ENCODE results near the gene BCL11A.

- no peak for TF ChIP-seq CTCF (conservative IDR thresholded peaks at IDR 0.05)
- no peak for TF ChIP-seq ZFX (IDR thresholded peaks at IDR 0.05)
Measured at GRCh38 chr2:60424233-60424632, 129.2 kb downstream of the BCL11A start.

Data from C4-2B (cell line).